Suppressor macrophage (primary cell): ENCODE measurements around the gene BRD3OS.

Source experiments
- DNase-seq, 4 experiments: peaks; one replicate each; pipeline ENCODE4 v3.0.0-alpha.2; 2020 to 2022

BRD3OS gene

DNA sequence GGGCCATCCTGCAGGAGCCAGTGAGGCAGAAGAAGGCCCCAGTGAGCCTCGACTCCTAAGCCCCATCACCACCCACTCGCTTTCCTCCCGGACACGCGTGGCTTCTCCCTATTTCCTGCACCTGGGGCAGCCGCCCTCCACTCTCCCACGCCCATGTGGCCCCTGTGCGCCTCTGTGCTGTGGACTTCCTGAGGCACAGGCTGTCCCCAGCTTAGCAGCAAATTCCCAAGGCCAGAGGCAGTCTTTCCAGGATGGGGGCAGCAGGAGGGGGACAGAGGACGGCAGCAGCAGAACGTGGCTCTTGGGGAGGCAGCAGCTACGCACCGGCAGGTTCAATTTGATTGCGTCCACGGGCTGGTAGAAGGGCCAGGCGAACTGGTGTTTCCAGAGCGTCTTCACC, 27.7 kb downstream of the BRD3OS start:
- DNase-seq: no peak

DNA sequence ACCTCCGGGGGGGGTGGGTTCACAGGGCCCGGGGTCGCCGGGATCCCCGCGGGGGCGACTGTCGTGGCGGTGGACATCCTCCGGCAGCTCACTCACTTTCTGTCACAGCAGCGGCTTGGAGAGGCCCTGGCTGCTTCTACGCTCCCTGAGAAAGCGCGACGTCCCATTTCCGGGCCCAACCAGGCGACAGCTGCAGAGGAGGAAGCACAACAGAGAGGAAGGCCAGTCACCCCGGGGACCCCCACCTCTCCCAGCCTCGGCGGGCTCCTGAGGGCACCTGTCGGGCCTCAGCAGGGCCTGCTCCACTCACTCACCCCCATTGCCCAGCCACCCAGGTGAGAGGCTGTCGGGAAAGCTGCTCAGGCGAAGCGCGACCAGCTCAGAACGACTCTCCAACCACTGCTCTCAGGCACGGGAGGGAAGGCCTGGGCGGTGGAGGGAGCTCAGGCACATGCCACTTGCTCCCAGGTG, 28.2 kb downstream of the BRD3OS start:
- no peak for DNase-seq

DNA sequence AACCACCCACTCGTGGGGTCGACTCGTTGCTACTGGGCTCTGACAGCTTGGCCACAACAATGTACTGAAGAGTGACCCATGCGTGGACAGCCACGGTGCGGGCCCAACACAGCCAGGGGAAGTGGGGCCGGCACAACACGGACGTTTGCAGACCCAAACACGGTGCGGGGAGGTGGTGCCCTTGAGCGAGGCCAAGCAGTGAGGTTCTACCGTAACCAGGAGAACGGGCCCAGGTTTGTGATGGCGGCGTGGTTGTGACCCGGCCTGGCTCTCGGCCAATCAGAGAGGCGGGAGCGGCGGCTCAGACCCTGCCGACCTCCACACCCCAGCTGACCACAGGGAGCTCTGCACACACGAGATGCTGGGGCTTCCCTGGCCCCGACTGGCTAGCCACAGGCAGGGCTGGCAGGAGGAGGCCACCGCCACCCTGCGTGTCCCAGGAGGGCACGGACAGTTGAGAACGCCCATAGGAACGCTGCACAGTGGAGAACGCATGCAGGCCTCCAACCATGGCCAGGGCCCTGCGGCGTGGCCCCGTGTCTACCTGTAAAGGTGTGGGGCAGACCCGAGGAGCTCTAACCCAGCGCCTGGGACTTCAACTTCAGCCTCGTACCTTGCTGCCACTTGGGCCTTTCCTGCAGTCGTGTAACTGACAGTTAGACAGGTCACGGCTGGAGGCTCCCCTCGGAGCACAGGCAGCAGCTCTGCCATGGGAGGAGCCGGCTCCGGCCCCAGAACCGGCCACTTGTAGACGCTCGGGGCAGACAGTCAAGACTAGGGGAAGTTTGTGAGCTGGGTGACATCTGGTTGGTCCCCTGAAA, 28.9 kb downstream of the BRD3OS start:
- no peak for DNase-seq

DNA sequence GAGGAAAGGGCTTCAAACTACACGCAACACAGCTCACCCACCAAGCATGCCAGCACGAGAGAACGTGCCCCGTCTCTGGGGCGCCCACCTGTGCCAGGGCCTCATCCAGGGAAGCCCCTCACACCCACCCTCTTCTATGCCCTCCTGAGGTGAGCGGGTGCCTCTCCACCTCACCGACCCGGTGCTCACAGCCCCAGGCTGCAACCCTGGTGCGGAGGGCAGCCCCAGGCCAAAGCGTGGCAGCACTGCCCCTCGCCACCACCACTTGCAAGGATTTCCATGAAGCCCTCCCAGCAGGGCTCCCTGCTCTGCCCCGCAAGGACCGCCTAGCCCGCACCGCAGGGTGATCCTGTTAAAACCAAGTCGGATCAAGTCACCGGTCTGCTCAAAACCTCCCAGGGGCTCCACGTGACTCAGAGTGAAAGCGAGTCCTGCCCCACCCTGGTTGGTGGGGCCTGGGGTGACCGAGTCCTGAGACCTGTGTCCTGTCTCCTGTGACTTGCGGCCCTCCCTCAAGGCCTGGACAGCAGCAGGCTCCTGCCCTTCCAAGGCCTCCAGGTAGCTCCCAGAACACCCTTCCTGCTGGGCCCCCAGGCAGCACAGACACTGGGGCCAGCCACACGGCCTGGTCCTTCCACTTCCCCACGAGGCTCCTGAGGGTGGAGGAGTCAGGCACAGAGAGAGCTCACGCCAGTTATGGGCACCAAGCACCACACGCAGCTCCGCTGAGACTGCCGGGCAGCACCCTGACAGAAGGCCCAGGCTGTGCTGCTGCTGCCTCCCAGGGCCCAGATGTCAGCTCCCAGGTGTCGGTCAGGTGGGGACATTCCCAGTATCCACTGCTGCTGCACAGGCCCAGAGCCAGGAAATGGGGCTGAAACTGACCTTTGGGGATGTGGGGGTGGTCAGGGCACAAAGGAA, 29.9 kb downstream of the BRD3OS start:
- DNase-seq: peak in 2 of 4 experiments; percentile 20 to 27

DNA sequence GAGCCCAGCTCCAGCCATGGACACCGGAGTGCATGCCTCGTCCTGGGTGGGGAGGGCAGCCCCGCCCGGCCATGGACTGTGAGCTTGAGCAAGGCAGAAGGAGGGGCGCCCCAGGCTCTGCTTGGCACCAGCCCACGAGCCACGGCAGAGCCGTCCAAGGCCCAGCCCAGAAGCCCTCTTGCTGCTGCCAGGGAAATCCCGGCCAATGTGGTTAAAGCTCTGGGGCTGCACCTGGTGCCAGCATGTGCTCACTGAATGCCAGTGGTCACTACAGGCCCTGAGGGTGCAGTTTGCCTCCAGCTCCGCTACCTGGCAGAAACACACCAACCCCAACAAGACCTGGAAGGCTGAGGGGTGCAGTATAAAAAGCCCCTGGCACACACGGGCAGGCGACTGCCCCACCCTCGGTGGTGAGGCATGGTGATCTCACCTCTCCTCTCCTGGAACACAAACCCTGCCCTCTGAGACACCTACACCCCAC, 30.7 kb downstream of the BRD3OS start:
- no peak for DNase-seq

DNA sequence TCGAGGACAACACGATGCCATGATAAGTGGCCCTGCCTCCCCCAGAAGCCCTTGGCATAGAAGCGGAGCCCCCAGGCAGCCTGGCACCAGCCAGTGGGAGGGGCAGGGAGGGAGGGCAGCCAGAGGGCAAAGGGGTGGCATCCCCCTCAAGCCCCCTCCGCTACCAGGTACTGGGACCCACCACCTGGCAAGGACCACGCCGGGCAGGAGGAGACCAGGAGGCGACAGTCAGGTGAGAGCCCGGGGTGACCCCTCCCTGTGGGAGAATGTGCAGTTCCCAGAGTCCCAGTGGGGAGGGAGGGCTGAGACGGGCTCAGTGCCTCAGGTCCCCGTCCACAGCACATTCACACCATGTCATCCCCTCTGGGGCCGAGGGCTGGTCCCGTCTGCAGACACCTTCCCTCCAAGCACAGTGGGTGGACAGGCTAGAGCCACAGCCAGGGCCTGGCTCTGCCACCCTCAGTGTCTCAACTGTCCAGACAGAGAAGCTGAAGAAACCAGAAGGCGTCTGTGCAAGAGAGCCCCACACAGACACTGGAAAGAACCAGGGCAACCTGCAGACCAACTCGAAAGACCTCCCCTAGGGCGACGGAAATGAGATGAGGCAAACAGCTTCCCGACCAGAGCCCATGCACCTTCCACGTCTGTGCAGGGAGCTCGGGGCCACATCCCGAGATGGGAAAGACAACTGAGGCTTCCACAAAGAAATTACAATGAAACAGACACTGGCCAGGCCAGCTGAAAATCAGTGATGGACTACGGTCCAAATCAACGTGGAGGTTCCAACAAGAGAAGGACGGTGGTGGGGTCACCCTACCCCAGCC, 31.4 kb downstream of the BRD3OS start:
- DNase-seq: no peak

DNA sequence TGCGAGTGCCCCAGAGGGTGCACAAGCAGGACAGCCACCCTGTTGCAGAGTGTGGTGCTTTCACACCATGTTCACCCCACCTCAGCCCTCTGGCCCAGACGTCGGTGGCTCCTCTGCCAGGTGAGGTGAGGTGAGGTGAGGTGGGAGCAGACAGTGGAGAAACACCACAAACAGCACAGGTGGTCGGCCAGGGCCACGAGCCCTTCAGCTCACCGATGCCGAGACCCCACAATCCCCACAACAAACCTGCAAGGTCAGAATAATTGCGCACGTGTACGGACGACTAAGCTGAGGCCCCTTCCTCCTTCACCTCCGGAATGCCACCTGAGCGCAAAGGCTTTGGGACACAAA, 32.0 kb downstream of the BRD3OS start:
- DNase-seq: no peak

DNA sequence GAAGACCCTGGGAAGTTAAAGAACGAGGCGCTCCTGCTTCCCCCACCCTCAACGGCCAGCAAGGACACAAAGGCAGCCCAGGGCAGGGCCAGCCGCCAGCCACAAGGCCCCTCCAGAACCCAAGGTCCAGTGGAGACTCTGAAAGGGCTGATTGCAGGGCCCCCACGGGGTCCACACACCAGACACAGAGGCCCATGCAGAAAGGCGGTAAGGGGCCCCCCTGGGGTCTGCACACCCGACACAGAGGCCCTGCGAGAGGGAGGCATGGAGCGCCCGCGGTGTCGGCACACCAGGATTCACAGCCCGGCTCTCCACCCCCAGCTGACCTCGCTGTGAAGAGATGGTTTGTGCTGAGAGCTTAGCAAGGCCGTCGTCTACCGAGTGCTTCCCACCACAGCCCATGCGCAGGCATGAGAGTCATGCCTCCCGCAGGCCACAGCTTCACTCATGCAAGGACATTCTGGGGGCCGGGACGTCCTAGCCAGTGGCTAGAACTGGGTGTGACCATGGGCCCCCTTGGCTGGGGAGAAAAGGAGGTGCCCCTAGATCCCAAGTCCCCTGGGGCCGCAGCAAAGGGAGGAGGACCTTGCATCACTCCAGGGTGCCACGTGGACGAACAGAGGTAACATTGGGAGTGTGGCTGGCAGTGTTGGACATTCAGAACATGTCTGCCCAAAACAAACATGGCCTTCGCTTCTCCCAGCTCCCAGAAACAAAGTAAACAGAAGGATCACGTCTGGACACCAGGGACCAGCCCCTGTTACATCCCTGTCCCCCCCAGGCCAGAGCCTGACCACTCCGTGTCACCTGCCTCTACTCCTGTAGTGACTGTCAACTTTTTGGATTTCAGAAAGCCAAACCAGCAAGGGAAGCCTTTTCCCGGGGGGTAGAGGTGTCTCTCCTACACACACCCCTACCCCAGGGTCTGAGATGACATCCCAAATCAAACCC, 32.7 kb downstream of the BRD3OS start:
- no peak for DNase-seq

DNA sequence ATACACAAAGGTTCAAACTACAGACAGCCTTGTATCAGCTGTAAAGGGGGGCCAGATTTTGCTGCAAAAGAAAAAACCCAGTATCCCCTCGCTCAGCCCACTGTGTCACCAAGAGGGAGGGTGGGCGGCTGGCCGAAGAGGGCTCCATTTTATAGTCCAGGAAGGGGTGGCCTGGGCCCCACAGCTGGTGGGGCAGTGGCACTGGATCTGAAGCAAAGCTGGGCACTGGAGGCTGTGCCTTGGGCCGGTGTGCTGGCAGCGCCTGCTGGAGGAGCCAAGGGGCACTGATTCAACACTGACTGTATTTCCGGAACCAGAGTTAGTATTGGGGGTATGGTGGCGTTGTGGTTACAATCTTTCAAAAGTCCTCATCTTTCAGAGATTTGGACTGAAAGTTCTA, 33.4 kb downstream of the BRD3OS start:
- peak in 1 of 4 experiments; percentile 14 for DNase-seq

DNA sequence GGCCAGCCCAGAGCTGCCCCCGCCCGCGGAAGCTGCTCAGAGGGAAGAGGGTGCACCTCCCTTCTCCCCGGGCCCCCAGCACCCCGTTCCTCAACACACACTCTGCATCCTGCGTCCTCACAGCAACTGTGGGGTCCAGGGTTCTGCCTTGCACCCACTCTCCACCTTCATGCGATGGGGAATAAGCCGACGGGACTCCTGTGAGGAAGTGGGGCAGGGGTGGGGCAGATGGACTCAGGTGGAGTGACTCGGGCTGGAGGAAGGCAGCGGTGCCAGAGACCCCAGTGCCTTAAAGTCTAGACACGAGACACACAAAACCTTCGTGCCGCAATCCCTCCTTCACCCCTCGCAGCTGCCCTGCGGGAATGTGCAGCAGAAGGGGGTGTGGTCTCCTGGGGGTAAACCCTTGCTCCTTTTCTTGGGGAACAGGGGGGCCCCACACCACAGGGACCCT, 33.9 kb downstream of the BRD3OS start:
- no peak for DNase-seq

DNA sequence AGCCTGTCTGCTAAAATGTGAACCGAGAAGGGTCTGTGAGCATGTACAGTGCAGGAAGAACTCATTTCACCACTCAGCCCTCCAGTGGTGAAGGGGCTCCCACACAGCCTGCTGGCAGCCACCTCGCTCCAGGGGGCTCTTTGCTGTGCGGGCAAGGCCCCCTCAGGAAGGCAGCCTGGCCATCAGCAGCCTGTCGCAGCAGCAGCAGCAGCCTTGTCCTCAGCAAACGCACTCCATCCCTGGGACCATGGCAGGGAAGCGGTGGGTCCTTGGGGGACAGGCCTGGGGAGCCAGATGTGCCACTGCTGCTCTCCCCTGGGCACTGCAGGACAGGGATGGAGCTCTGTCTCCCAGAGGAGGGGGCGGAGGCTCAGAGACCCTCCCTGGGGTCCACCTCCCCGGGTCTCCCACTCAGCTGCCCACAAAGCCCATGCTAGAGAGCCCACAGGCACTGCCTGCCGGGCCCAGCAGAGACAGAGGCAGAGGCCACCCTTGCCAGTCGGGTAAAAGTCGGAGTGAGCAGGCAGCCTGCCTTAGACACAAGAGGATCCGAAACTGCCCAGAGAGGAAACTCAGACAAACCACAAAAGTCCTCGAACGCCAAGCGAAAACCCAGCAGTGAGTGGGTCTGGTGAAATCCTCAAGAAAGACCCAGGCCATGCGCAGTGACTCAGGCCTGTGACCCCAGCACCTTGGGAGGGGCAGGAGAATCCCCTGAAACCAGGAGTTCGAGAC, 34.5 kb downstream of the BRD3OS start:
- peak; percentile 91 to 96 (median 94) for DNase-seq

DNA sequence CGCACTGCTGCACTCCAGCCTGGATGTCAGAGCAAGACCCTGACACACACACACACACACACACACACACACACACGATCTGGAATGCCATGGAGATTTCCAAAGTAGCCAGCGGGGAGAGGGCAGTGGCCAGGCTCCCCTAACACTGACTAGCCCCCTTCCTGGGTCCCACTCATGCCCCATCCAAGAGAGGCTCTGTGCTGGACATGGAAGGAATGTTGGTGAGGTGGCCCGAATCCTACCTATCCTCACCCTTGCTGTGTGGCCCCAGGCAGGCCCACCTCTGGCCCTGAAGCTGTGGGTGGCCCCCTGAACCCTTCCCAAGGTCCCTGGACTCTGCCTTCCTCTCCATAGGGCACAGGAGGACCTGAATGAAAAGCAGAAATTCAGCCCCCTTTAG, 35.3 kb downstream of the BRD3OS start:
- DNase-seq: no peak

DNA sequence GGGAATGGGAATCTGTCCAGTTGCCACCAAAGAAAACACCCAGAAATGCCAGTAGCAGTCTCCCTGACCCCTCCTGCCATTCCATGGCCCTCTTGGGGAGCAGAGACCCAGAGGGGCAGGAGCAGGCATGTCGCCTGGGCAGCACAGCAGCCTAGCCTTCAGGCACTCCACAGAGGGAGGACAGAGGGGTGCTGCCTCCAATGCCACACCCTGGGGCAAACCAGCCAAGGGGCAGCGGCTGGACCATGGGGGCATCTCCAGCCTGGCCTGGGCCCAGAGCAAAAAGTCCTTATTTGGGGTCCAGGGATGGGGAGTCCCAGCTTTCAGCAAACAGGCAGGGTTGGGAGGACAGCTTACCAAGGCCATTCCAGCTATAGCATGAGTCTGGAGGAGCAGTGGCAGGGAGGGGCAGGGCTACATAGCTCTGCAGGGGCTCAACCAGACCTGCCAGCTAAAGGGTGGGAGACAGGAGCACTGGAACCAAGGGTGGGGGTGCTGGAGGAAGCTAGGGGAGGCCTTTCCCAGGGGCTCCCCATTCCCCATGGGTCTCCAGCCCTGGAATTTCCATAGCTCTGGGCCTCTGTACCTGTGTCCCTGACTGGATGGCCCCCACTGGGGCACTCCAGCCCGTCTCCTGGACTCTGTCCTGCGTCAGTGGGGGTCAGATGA, 35.9 kb downstream of the BRD3OS start:
- no peak for DNase-seq

DNA sequence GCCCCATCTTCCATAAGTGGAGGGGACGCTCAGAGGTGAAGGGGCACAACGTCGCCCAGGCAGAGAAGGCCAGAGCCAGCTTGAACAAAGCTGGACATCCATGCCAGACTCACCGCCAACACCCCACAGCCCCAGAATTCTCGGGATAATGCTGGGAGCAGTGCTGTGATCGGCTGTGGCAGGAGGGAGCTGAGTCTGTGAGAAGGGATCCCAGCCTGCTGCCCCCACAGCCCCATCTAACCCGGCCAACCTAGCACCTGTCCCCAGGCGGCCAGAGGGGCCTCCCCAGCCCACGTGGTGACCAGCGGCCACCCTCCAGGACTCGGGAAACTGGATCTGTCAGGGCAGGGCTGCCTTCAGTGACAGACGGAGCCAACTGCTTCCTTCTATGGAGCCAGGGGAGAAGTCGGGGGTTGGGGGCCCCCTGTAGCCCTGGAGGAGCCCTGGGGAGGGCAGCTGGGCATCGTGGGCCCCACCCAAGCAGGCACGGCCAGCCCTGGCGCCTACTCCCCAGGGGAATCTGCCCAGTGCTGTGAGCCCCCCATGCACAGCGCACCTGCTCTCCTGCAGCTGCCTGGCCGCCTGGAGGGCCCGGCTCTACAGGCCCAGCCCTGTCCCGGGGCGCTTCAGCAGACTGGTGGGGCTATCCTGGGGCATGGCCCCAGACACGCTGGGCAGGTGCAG, 36.5 kb downstream of the BRD3OS start:
- DNase-seq: no peak

DNA sequence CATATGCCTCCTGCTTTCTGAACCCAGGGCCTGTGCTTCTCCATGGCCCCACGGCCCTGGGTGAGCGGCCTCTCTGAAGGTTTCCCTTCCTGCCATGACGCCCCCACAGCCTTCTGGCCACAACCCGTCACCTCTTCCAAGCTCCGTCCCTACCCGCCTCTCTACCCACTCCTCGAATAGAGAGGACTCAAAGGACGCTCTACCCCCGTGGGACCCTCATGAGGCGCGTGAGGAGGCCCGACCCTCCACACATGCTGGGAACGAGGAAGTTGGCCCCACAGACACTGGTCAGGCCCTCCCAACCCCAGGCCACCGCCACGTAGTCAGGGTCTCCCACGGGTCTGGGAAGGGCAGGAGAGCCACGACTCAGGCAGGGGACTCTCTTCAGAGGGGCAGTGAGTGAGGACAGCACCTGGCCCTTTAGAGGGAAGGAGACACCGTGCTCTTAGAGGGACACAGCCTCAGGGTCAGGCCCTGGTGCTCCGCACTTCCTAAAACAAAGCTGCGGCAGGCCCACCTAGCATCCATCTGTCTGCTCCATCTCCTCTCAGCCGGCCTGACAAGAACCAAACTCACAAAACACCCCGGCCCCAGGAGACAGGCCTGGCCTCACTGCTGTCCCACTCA, 37.3 kb downstream of the BRD3OS start:
- DNase-seq: peak in 2 of 4 experiments; percentile 16 to 30

DNA sequence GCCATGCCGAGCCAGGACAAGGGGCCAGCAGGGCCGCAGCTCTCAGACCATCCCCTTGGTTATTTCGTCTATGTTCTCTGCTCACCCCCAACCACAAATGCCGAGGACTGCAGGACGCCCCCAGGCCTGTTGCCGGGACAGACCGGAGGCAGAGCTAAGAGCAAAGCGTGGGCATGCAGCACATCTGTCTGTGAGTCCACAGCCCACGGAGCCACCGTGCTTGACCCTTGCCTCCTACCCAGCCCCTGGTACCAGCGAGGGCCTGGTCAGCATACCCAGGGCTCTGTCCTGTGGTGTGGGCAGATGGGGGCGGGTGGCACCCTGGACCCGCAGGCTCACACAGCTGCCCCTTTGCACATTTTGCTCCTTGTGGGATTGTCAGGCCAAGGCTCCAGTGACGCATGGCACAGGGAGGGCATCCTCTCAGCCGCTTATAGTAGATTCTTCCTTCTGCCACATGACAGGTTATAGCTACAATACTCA, 37.8 kb downstream of the BRD3OS start:
- no peak for DNase-seq

DNA sequence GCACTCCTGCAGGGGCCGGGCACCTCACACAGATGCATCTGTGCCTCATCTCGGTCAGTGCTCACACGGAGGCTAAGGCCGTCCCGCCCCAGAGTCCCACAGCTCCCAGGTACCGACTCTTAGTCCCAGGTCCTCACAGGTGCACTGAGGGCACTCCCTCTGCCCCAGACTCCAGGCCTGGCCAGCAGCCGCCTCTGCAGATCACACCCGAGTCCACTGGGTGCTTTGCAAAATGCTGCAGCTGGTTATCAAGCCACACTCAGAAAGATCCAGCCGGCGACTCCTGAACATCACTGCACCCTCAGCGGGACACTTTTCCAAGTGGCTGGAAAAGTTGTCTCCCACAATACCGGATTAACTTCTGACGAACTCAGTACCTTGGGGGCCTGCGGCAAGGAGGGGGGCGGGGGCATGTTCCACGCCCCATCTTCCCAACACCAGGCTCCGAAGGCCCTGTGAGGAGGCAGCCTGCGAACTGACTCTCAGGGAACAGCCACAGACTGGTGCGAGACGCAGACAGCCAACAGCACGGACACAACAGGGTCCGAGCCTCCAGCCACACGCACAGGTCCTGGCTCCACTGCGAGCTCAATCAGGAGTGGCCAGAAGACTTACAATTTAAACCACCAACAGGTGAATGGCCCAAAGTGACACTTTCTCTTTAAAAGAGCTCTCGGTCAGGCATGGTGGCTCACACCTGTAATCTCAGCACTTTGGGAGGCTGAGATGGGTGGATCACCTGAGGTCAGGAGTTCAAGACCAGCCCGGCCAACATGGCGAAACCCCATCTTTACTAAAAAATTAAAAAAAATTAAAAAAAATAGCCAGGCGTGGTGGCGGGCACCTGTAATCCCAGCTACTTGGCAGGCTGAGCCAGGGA, 38.5 kb downstream of the BRD3OS start:
- no peak for DNase-seq

DNA sequence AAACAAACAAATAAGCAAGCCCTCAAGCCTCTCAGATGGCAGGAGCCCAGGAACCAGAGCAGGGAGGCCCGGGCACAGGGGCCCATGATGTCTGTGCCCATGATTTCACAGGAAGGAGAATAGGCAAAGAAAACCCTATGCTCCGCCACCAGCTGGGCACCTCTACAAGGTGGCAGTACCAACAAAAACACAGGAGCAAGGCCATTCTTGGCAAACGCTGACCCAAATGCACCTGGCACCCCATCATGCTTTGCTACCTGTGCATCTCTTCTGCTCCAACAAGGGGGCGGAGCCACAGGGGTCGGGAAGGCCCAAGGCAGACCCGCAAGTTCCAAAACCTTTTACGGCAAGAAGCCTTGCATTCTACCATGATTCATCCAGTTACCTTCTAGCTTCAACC, 39.4 kb downstream of the BRD3OS start:
- no peak for DNase-seq
